Spleen (tissue), 11 donors: ENCODE data around the gene RPN1. TPM values are rescaled to one million over a fixed set of nuclear protein-coding genes. Genes with fewer than 3 reads are reported as not detected.

Experiments used
- DNase-seq: peaks from one replicate; pipeline ENCODE4 v3.0.0-alpha.2; 2020
- H3K27ac ChIP-seq, 8 donors: fragments of 200-600 bp; sonication (generic) in 7 of 8; 1 replicate in 4 of 8; 2 replicates in 4 of 8; pipeline versions ENCODE4 v1.5.0 to v1.8.0; 2016 to 2021; ENCODE audit warnings: inconsistent platforms in 4 of 8, mild to moderate bottlenecking in 4 of 8, moderate library complexity in 1 of 8
- H3K27me3 ChIP-seq, 7 donors: fragments of 200-600 bp; sonication (generic) in 6 of 7; replicated peaks in 1 of 7; 1 replicate in 4 of 7; 2 replicates in 3 of 7; pipeline versions ENCODE4 v1.5.0 to v1.8.0; 2016 to 2021; ENCODE audit warnings: inconsistent platforms in 3 of 7, mild to moderate bottlenecking in 1 of 7
- H3K36me3 ChIP-seq, 6 donors: fragments of 200-600 bp; sonication (generic) in 5 of 6; 1 replicate in 4 of 6; 2 replicates in 2 of 6; pipeline versions ENCODE4 v1.5.0 to v1.8.0; 2016 to 2021; ENCODE audit warnings: inconsistent platforms in 2 of 6
- H3K4me1 ChIP-seq, 6 donors: fragments of 200-600 bp; sonication (generic) in 5 of 6; 1 replicate in 3 of 6; 2 replicates in 3 of 6; pipeline versions ENCODE4 v1.5.0 to v1.8.0; 2016 to 2021; ENCODE audit warnings: inconsistent platforms in 3 of 6
- H3K4me3 ChIP-seq, 8 donors: fragments of 200-600 bp; sonication (generic) in 7 of 8; 1 replicate in 4 of 8; 2 replicates in 4 of 8; pipeline versions ENCODE4 v1.5.0 to v1.8.0; 2016 to 2021; ENCODE audit warnings: inconsistent platforms in 4 of 8, mild to moderate bottlenecking in 4 of 8, moderate library complexity in 2 of 8
- H3K9me3 ChIP-seq, 8 donors: fragments of 200-600 bp; sonication (generic) in 7 of 8; 1 replicate in 4 of 8; 2 replicates in 4 of 8; pipeline versions ENCODE4 v1.5.0 to v1.8.0; 2016 to 2021; ENCODE audit warnings: inconsistent platforms in 4 of 8
- POLR2A ChIP-seq, 3 donors: fragments of 450-650 bp; IDR thresholded peaks; one replicate each; pipeline ENCODE4 v1.5.1; 2017; ENCODE audit warnings: antibody characterized with exemption in 3 of 3, mild to moderate bottlenecking in 1 of 3
- POLR2AphosphoS5 ChIP-seq, 3 donors: sonication (generic); formaldehyde crosslinking; IDR thresholded peaks; one replicate each; pipeline ENCODE4 v1.5.1; 2017; ENCODE audit warnings: antibody characterized with exemption in 3 of 3
- WGBS, 5 donors: extraction: QIAGEN DNeasy Blood & Tissue Kit in 3 of 5; methylation state at CpG; one replicate each; pipeline versions ENCODE4 v1.1.5 to v1.1.7; 2013 to 2018; 5-methylcytosine and 5-hydroxymethylcytosine counted together
- intact Hi-C: fragments of 100-400 bp; cut with DNase I; formaldehyde crosslinking; loops from one replicate; pipeline ENCODE4 v1.15.0; 2023; ENCODE audit warnings: low total_unique reads
- polyA plus RNA-seq, 3 donors: library from polyadenylated mRNA; stranded (reverse); fragments of 200-250 nt; gene quantifications; one replicate each; pipeline ENCODE4 v1.2.1, GENCODE V29; 2013
- total RNA-seq, 7 donors: library from RNA; depleted of rRNA in 3 of 7; stranded (reverse); fragments of >200 nt in 3 of 7; fragmentation: NEBNext Ultra II Directional in 4 of 7; extraction: Animal tissue kit (Norgen Biotek cat#: 25700) in 4 of 7; gene quantifications; one replicate each; pipeline versions ENCODE4 v1.1.0 to v1.2.1, GENCODE V29; 2016 to 2021
- TF ChIP-seq, protein P1 (sequence below), 11 experiments: fragments of 200-600 bp in 7 of 11; fragments of 450-650 bp in 4 of 11; sonication (generic) in 4 of 11; IDR thresholded peaks in 8 of 11; conservative IDR thresholded peaks in 3 of 11; 1 replicate in 7 of 11; 2 replicates in 4 of 11; pipeline versions ENCODE4 v1.4.0 to v1.8.0; 2016 to 2021; ENCODE audit warnings: antibody characterized with exemption in 11 of 11, inconsistent platforms in 4 of 11, mild to moderate bottlenecking in 1 of 11
- donor health status: healthy with polysubstance abuse.
- donor health status: DM: no; HTN: no; CAD: no; lungs with moderate emphysema.
- donor health status: DM: no; HTN: no; CAD: no.
- donor health status: Bipolar disorder and iron deficiency.
- donor health status: healthy.
- donor health status: DM: no; HTN: no; CAD: no.
- donor health status: DM: yes; HTN: yes; CAD: no.

The RPN1 gene
- total and polyA plus RNA-seq, 10 donors: 44.9 to 263 (median 146) TPM

DNA sequence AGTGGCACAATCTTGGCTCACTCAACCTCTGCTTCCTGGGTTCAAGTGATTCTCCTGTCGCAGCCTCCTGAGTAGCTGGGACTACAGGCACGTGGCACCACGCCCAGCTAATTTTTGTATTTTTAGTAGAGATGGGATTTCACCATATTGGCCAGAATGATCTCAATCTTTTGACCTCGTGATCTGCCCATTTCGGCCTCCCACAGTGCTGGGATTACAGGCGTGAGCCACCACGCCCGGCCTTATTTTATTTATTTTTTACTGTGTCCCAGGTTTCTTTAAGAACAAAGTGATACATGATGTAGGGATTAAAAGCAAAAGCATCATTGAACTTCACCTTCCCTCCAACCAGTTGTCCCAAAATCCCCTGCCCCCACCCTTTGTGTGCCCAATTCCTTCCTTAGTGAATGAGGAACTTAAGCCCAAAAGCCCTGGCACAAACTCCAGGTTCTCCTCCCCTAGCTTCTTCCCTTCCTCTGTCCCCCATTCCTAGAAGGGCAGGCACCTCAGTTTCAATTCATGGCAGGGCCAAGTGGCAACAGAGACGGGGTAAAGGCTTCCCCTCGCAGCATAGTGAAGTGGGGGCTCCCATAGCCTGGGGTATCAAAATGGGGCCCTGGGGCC is 23.7 kb upstream of the RPN1 start:
- no peaks in the 10 kb centered on the region for H3K27me3 ChIP-seq
- H3K36me3 ChIP-seq: no peaks in the 10 kb centered on the region
- TF ChIP-seq, protein P1, sequence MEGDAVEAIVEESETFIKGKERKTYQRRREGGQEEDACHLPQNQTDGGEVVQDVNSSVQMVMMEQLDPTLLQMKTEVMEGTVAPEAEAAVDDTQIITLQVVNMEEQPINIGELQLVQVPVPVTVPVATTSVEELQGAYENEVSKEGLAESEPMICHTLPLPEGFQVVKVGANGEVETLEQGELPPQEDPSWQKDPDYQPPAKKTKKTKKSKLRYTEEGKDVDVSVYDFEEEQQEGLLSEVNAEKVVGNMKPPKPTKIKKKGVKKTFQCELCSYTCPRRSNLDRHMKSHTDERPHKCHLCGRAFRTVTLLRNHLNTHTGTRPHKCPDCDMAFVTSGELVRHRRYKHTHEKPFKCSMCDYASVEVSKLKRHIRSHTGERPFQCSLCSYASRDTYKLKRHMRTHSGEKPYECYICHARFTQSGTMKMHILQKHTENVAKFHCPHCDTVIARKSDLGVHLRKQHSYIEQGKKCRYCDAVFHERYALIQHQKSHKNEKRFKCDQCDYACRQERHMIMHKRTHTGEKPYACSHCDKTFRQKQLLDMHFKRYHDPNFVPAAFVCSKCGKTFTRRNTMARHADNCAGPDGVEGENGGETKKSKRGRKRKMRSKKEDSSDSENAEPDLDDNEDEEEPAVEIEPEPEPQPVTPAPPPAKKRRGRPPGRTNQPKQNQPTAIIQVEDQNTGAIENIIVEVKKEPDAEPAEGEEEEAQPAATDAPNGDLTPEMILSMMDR (IDR thresholded peaks at IDR 0.05 in 8 of 11, conservative IDR thresholded peaks at IDR 0.05 in 3 of 11): no peak
- H3K9me3 ChIP-seq: no peaks in the 10 kb centered on the region
- peak overlapping the region in 2 of 8 donors; percentile 3 to 31 for H3K4me3 ChIP-seq
- H3K27ac ChIP-seq: peak overlapping the region in 7 of 8 donors; percentile 7 to 70 (median 40)
- intact Hi-C loops: no loop called here
- DNase-seq: no peak
- WGBS, 5 donors: 65 to 89% (median 82%) methylated on average over 10 of the region's 10 CpGs
- H3K4me1 ChIP-seq: peaks cover 0 to 21% (median 11%) of the 10 kb centered on the region in 6 donors

DNA sequence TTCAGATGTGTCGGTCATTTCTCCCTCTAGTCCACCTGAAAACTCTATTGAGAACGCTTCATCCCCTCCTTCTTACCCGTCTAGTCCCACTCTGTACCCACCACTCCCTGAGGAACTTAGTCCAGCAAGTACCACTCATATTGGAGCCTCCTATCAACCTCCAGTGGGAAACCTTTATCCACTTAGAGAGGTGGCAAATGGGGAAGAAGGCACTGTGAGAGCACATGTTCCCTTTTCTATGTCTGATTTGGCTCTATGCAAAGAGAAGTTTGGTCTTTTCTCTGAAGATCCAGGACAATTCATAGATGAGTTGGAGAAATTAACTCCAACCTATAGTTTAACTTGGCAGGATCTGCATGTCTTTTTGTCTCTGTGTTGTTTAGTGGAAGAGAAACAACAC is 17.0 kb upstream of the RPN1 start:
- no peaks in the 10 kb centered on the region for H3K27me3 ChIP-seq
- TF ChIP-seq, protein P1 (IDR thresholded peaks at IDR 0.05 in 8 of 11, conservative IDR thresholded peaks at IDR 0.05 in 3 of 11): no peak
- TF ChIP-seq POLR2AphosphoS5 (IDR thresholded peaks at IDR 0.05) (no peak), POLR2A (IDR thresholded peaks at IDR 0.05) (no peak)

DNA sequence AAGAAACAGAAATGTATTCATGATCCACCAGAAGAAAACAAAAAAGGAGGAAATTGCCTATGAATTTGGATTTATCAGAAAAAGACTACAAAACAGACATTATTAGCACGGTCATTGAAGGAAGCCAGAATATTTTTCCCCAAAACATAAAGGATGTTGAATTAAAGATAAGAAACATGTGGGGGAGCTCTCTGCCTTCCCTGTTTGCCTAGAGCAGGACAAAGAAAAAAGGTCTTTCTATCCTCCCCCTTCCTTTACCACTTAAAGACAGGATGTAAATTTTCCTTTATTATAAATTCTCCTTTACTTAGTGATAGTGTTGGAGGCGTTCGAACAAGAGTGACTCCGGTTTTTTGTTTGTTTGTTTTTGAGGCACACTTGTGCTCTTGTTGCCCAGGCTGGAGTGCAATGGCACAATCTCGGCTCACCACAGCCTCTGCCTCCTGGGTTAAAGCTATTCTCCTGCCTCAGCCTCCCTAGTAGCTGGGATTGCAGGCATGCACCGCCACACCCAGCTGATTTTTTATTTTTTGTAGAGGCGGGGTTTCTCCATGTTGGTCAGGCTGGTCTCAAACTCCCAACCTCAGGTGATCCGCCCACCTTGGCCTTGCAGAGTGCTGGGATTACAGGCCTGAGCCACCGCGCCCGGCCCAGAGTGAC is 14.9 kb upstream of the RPN1 start:
- peaks cover 0 to 3% (median 0%) of the 10 kb centered on the region in 6 donors for H3K4me1 ChIP-seq
- DNase-seq: no peak
- no peak overlapping the region for H3K27ac ChIP-seq
- intact Hi-C loops: no loop called here
- 60 to 67% (median 65%) methylated on average over 11 of the region's 11 CpGs for WGBS, 5 donors
- no peak for TF ChIP-seq POLR2AphosphoS5 (IDR thresholded peaks at IDR 0.05)
- TF ChIP-seq, protein P1 (IDR thresholded peaks at IDR 0.05 in 8 of 11, conservative IDR thresholded peaks at IDR 0.05 in 3 of 11): no peak
- TF ChIP-seq POLR2A (IDR thresholded peaks at IDR 0.05): no peak
- H3K9me3 ChIP-seq: no peaks in the 10 kb centered on the region
- H3K27me3 ChIP-seq: no peaks in the 10 kb centered on the region
- no peak overlapping the region for H3K4me3 ChIP-seq
- no peaks in the 10 kb centered on the region for H3K36me3 ChIP-seq

More for the DNA sequence above, 17.0 kb upstream of the RPN1 start:
- 88 to 96% (median 92%) methylated on average over 3 of the region's 3 CpGs for WGBS, 5 donors
- H3K9me3 ChIP-seq: no peaks in the 10 kb centered on the region
- H3K4me1 ChIP-seq: peaks cover 0 to 3% (median 0%) of the 10 kb centered on the region in 6 donors
- no peaks in the 10 kb centered on the region for H3K36me3 ChIP-seq
- intact Hi-C loops: no loop called here
- H3K4me3 ChIP-seq: no peak overlapping the region
- DNase-seq: no peak
- no peak overlapping the region for H3K27ac ChIP-seq

DNA sequence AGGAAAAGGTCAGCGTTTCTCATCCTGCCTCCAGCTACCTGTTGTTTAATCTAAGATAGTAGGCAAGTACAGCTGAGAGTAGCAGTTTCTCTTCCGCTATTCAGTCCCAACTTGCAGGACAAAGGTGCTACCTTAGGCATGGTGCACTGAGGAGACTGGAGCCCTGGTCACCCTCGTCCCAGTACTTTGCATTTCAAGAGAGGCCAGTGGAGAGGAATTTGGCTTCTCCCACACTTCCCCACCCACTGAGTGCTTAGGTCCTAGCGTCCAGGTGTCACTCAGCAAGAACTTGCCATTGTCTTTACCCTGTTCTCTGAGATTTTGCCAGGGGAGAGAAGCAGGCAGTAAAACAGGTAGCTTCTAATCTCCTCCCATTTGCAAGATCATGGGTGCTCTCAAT is 12.5 kb upstream of the RPN1 start:
- Histone ChIP-seq H3K27ac (no peak overlapping the region), H3K4me3 (no peak overlapping the region), H3K36me3 (no peaks in the 10 kb centered on the region), H3K9me3 (no peaks in the 10 kb centered on the region), H3K27me3 (no peaks in the 10 kb centered on the region), H3K4me1 (peaks cover 0 to 3% (median 0%) of the 10 kb centered on the region in 6 donors)
- TF ChIP-seq POLR2A (IDR thresholded peaks at IDR 0.05) (no peak), POLR2AphosphoS5 (IDR thresholded peaks at IDR 0.05) (no peak)
- TF ChIP-seq, protein P1 (IDR thresholded peaks at IDR 0.05 in 8 of 11, conservative IDR thresholded peaks at IDR 0.05 in 3 of 11): no peak
- 79 to 98% (median 86%) methylated on average over 4 of the region's 4 CpGs for WGBS, 5 donors
- no peak for DNase-seq
- intact Hi-C loops: no loop called here
